SH-SY5Y (cell line): ENCODE data around the gene TSPAN13.

Source experiments
- GATA2 ChIP-seq: IDR thresholded peaks from 2 replicates; pipeline ENCODE4 v1.6.1; 2011; ENCODE audit warnings: mild to moderate bottlenecking, low read depth, low read length
- GATA3 ChIP-seq: IDR thresholded peaks from 2 replicates; pipeline ENCODE4 v1.6.1; 2011; ENCODE audit warnings: low read depth, mild to moderate bottlenecking, low read length, moderate library complexity

GRCh38 chr7:16742547-16742946 lies 11.0 kb upstream of the TSPAN13 start:
- TF ChIP-seq GATA2 = no peak
- TF ChIP-seq GATA3 = no peak
